HG02642 (cell line): ENCODE results near the gene ZNF516.

Experiments
- ATAC-seq: cut with Tn5 transposase; IDR thresholded peaks from one replicate; pipeline ENCODE4 v1.9.1; 2021; ENCODE audit warnings: mild to moderate bottlenecking; ENCODE audit not compliant: unreplicated experiment, poor library complexity

ZNF516 gene

DNA sequence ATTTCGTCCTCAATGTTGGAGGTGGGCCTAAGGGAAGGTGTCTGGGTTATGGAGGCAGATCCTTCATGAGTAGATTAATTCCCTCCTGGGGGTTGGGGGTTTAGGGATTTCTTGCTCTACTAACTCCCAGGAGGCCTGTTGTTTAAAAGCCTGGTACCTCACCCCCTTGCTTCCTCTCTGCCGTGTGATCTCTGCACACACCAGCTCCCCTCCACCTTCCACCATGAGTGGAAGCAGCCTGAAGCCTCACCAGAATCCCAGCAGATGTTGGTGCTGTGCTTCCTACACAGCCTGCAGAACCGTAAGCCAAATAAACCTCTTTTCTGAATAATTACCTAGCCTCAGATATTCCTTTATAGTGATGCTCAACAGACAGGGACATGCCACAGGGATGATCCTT, 141.5 kb downstream of the ZNF516 start:
- no peak for ATAC-seq

DNA sequence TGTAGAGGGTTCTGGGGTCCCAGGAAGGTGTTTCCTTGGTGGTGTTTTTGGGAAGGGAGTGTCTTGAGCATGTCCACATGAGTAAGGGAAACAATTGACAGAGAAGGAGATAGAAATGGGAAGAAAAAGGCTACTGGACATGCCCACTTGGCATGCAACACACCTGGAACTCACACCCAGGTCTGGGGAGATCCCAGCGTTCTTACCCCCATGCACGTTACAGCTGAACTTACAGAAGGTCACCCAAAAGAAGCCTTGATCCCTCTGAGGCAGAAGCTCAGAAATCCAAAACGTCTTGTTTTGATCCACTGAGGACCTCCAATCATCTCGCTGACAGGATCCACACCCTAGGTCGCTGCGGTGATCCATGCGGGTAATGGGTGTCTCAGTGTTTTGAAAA, 142.0 kb downstream of the ZNF516 start:
- no peak for ATAC-seq

DNA sequence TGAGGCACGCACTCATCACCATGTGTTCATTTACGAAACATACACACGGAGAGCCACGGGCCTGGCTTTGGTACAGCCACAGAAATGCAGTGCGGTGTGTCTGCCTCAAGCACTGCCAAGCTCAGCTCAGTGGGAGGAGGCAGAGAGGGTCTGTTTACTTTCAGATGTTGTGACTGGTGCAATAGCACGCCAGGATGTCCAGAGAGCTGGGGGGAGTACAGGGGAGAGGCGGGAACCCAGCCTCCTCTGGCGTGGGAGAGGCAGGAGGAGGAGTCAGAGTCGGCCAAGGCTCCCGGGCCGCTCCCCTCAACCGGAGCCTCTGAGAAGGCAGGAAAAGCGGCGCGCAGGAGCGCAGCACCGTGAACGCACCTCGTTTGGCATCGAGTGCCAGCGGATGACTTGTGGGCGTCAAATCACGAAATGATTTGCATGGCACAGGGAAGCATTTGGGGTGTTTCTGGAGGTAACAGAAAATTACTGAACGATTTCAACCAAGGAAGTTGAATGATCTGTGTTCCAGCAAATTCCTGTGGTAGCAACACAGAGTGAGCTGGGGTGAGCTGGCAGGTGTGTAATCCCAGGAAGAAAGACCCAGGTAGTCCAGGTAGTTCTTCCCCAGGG, 143.0 kb downstream of the ZNF516 start:
- no peak for ATAC-seq

DNA sequence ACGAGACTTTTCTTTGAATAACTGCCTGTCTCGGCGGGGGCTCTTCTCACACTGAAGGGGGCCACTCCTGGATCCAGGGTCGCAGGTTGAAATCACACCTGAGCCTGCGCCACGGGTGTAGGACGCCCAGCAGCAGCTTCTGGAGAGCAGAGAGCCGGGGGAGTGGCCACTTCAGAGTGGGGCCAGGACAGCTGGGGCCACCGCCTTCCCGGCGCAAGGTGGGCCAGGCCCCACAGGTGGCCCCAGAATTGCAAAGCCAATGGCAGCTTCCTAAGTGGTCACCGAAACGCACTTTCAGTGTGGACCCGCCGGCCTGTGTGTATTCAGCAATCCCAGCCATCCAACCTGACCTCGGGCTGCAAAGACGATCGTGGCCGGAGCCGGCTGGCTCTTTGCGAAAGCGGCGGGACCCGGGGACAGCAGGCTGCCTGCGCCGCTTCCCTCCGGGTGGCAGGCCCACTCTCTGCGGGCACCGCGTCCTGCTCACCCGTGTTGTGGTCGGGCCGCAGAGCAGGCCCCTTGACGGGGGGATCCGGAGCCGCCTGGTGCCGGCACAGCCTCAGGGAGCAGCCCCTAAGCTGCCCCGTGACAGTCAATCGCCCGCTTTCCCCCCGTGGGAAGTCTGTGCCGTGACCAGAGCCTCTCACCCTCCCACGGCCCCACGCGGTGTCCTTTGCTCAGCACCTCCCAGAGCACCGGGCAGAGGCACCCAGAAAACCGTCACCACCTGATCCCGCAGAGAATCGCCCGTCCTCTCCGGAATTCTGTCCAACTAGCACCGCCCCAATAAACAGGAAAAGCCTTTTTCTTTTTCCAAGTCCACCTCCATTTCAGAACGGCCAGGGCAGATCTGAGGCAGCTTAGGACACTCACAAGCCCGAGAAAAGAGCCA, 144.7 kb downstream of the ZNF516 start:
- no peak for ATAC-seq

DNA sequence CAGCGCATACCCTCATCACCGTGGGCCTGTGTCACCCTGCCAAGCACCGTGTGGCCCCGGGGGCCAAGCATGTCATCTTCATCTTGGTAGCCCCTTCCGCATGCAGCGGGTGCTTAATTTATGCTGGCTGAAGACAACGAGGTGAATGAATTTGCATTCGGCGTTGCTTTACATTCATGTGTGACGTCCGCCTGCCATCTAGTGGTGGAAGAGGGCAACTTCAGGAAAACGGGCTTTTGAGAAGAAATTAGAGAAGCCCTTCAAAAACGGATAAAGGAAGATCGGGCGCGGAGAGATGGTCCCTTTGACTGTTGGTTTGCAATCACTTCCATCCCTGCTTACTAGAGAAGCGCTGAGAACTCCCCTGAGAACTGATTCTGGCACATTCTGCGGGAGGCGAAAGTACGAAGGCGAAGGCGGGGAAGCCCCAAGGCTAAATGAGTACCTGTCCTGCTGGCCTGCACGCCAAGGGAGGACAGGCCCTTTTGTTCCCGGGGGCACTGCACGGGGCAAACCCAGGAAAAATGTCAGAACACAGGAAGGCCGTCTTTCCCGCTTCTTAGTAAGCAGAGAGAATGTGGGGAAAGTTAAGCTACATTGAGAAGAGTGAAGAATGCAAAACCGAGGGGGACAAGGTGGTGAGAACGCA, 145.9 kb downstream of the ZNF516 start:
- peak; percentile 67 for ATAC-seq

DNA sequence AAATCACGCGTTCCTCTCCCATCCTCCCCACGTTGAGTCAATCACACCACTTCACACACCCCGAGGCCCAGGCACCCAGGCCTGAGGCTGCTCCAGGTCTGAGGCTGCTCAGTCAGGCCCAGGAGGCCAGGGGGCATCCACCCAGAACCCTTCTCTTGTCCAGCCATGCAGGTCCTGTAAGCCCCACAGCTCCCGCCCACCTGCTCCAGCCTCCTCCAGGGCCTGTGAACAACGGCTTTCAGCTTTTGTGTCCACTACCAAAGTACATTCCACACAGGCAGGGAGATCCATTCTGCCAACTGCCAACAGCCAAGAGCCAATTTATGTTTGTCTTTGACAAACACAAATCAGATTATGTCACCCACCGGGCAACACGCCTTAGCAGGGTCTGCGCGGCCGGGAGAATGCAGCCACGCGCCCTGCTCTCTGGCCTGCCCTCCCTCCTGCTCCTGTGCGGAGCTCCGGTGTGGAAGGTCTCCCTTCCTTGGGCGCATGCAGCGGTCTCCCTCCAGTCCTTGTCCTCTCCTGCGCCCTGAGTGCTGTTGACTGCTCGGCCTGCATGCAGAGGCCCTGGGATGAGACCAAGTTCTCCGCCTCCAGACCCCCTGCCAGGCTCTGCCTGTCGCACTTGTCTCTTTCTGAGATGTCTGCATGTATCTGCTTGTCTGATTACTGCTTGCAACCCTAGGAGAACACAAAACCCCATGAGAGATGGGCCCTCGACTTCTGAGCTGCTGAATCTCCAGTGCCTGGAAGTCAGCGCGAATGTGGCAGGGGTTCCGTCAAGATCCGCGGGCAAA, 146.6 kb downstream of the ZNF516 start:
- no peak for ATAC-seq

DNA sequence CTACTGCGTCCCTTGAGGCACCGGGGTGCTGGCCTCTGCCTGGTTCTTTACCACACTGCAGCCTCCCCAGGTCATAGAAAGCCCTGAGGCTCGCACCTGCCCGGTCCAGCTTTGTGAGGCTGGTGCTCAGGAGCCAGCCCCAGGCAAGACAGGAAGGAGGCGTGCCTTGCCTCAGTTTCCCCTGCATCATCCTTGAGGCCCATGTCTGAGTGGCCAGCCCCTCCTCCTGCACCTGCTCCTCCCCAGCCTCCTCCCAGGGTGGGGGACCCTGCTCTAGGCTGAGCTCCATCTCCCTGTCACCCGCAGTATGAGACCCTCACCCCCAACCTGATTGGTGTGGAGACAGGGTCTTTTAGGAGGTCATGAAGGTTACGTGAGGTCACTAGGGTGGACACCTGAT, 147.7 kb downstream of the ZNF516 start:
- ATAC-seq = no peak

DNA sequence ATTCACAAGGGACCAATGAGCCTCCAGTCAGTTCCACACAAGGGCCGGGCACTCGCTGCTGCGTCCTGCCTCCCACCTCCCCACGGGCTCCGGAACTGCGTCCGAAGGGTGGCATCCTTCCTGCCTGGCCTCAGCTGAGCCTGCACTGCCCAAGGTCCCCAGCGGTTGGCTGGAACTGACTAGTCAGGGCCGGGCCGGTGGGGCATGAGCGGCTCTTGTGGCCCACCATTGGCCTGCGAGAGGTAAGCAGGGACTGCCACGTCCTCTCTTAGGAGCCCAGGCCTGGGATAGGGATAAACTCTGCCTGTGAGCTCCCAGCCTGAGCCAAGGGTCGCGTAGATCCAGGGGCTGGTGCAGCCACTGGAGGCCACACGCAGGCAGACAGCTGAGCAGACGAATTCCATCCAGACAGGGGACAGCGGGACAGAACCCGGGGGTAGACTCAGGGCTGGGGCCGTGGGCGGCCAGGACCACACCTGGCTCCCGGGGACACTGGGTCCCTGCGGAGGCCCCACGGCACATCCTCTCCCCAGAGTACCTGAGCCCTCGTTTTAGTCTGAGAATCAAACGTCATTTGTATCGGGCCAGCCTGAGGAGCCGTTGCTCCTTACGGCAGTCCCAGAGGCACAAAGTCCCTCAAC, 148.4 kb downstream of the ZNF516 start:
- no peak for ATAC-seq

DNA sequence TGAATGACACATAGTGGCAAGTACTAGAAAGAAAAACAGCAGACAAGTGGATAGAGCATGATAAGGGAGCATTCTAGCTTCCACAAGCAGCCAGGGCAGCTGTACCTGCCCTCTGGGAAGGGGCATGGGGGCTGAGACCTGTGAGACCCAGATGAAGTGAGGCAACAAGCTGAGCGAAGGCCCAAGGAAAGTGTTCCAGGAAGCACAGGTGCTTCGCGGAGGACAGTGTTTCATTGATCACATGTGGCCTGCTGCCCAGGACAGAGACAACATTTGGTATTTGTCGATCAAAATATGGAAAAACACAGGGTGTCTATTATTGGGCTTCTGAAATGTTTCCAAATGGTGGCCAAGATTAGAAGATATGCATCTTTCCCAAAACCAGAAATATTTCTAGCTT, 149.1 kb downstream of the ZNF516 start:
- no peak for ATAC-seq

DNA sequence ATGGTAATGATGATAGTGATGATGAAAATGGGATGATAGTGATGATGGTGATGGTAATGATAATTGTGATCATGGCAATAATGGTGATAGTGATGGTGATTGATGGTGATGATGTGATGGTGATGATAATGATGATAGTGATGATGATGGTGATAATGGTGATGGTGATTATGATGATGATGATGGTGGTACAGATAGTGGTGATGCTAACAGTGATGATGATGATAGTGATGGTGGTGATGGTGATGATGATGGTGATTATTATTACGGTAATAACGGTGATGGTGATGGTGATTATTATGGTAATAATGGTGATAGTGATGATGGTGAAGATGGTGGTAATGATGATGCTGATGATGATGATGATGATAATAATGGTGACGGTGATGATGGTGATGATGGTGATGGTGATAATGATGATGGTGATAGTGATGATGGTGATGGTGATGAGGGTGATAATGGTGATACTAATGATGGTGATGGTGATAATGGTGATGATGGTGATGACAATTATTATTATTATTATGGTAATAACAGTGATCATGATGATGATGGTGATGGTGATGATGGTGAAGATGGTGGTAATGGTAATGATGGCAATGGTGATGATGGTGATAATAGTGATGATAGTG, 151.0 kb downstream of the ZNF516 start:
- no peak for ATAC-seq

DNA sequence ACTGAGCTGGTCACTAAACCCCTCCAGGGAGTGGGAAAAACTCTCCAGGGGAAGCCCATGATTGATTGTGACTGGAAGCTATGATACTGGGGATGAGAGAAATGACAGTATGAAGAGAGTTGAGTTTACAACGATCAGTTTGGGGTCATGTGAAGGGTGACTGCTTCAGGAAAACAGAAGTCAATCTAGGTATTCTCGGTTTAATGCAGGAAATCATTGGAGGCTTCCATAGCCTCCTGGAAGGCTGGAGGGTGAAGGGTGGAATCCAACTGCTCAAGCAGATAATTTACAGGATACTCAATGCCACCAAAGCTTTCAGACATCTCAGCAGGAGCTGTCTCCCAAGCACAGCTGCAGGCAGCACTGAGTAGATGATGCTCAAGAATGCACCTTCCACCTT, 154.6 kb downstream of the ZNF516 start:
- ATAC-seq = no peak

DNA sequence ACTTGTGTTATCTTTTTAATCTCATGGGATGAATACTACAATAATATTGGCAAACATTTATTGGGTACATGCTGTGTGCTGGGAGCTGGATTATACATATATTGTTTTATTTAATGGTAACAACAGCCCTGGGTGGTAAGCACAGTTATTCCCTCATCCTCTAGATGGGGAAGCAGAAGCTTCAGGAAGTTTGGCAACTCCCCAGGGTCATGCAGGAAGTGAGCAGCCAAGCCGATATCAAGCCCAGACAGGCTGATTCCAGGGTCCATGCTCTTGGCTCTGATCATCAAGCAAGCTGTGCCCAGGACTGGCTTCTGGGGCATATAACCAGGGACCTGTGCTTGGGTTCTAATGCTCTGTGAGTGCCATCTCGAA, 155.8 kb downstream of the ZNF516 start:
- no peak for ATAC-seq

DNA sequence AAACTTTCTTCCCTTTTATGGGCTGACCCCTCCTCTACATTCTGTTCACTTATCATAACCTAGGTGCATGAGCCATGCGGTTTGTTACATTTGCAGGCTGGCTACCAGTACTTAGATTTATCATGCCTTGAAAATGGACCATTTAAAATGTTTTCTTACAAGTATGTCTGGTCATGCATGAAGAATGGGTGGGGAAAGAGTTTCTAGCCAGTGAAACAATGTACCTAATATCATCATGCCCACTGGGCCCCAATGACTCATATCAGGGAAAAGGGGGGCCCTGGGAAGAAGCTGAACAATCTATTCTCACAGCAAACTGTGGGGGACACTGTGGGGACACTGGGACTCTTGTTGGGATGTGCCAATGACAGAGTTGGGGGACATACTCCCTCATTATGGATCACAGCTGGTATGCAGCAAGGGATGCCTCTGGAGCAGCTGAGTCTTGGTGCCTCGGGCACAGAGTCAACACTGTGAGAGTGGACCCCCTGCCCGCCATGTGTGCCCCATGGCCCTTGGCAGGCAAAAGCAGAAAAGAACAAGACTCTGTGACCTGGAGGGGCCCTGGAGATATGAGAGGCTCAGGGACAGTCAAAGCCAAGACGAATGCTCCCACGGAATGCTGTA, 156.3 kb downstream of the ZNF516 start:
- no peak for ATAC-seq

DNA sequence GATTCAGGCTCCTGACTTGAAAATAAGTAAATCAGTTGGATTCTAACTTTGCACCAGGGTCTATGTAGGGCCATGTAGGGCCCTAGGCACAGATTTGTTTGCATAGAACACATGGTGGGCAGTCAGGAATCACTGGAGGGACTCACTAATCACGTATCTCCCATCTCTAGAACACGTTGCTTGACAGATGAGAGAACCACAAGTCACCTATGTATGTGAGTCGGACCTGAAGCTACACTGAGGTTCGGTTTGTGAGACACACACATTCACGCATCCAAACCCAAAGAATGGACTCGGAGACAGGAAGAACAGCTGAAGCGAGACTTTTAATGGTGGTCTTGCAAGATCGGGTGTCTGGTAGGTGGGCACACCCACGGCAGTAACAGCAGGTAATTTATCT, 157.0 kb downstream of the ZNF516 start:
- ATAC-seq = no peak

DNA sequence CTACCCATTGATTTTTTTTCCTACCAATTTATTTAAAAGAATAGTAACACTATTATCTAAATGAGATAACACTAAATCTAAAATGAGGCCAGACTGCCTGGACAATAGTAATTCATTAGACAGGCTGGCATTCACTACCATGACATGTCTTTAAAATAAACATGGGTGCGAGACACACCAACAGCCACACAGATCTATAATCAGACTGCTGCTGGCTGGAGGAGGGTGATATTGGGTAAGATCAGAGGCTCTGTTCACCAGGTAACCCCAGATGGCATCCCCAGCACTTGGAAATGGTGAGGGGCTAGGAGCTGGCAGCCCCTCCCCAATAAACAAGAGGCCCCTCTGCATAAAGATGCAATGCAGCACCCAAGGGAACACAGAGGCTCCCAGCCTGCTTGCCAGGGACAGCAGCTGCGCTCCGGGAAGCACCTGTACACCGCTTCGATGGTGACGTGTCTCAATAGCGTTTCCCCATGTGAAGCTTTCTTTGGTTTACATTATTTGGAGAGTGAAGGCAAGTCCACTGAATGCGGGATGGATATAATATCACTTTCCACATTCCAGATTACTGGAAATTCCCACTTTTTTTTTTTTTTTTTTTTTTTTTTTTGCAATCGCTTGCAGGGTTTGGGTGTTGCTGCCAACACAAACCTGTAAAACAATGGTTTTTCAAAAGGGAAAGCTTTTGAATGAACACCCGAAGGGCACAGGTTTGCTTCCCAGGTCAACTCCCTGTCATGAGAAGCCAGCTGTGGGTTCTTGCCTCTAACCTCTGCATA, 159.0 kb downstream of the ZNF516 start:
- ATAC-seq = no peak

DNA sequence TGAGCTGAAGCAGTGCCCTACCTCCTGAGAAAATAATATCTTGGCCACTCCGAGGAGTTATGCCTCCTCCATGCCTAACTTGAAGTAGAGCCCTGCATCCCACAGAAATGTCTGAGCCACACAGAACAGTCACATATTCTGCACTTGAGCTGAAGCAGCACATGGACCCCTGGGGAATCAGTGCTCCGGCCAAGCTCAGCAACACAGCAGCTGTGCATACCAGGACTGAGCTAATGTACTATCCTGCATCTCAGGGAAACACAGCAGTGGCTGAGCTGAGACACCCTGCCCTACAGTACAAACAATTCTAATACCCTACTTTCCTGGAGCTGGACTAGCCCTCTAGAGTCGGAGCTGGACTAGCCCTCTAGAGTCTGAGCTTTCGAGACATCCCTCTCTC, 166.9 kb downstream of the ZNF516 start:
- no peak for ATAC-seq

DNA sequence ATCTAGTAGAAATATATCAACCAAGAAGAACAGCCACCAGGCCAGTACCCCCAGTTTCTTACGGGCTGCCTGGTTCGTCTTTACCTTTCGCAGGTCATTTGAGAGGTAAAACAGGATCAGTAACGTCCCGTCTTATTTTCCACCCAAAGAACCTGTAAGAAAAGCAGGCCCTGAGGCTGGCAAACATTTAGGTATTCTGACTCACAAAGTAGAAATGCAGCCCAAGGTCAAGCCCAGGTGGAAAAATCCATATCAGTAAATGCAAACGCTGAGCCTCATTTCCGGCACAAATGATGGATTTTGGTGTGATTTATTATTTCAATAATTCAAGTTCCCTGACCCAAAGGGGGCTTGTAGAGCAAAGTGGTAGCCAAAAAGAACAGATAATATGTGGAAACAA, 171.2 kb downstream of the ZNF516 start:
- no peak for ATAC-seq

DNA sequence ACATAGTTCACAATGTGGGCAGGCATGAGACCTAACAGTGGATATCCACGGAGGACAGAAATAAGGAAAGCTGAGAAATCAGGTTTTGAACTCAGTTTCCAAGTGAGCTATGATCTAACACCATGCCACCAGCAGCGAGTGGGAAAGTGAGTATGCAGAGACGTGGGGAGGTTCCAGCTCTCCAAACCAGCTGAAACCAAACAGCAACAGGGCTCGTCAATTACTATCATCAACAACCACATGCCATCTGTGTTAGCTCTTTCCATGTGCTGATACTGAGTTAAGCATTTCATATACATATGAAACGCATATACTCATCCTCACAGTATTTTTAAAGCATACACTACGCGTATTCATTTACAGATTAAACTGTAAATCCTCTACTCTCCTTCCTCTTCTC, 172.4 kb downstream of the ZNF516 start:
- ATAC-seq = no peak

DNA sequence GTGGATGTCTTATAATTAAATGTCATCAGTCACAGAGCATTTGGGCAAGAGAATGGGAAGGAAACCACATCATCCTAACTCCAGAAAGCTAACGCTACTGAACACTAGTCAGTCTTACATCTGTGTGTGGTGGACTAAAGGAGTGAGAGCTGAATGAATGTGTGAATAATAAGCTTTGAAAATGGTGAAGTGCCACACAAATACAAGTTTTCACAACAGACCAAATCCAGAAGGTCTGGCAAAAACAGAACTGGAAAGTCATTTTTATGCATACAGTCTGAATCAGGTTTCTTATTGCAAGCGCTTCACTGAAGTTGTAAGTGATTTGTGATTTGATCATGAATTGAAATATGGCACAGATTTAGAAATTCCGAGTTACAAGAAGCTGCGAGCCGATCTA, 175.7 kb downstream of the ZNF516 start:
- ATAC-seq = no peak
